Neutrophil (primary cell): ENCODE data around the gene PSRC1.

Source experiments
- H3K27ac ChIP-seq: fragments of 200-600 bp; sonication (generic); 2 replicates; pipeline ENCODE4 v1.5.1; 2016; ENCODE audit warnings: mild to moderate bottlenecking, moderate library complexity
- H3K27me3 ChIP-seq: fragments of 200-600 bp; sonication (generic); 2 replicates; pipeline ENCODE4 v1.6.0; 2016; ENCODE audit warnings: mild to moderate bottlenecking
- H3K36me3 ChIP-seq: fragments of 200-600 bp; sonication (generic); 2 replicates; pipeline ENCODE4 v1.5.1; 2017
- H3K4me1 ChIP-seq, 2 experiments: fragments of 200-600 bp in 1 of 2; sonication (generic) in 1 of 2; 1 replicate in 1 of 2; 2 replicates in 1 of 2; pipeline versions ENCODE4 v1.5.1 to v1.6.1; 2013 to 2016; ENCODE audit warnings: low read depth in 1 of 2, low read length in 1 of 2, mild to moderate bottlenecking in 1 of 2, moderate library complexity in 1 of 2; ENCODE audit not compliant: control insufficient read depth in 1 of 2, insufficient read depth in 1 of 2
- H3K4me3 ChIP-seq, 2 experiments: fragments of 200-600 bp in 1 of 2; sonication (generic) in 1 of 2; 1 replicate in 1 of 2; 2 replicates in 1 of 2; pipeline ENCODE4 v1.5.1; 2013 to 2016; ENCODE audit warnings: low read depth in 1 of 2, low read length in 1 of 2, mild to moderate bottlenecking in 1 of 2, moderate library complexity in 1 of 2
- H3K9me3 ChIP-seq: fragments of 200-600 bp; sonication (generic); 2 replicates; pipeline ENCODE4 v1.5.1; 2016
- CTCF ChIP-seq: fragments of 200-600 bp; sonication (generic); IDR thresholded peaks from 2 replicates; pipeline ENCODE4 v1.5.1; 2016; ENCODE audit warnings: antibody characterized with exemption

PSRC1 gene

GRCh38 chr1:109282952-109283747, at the start of gene PSRC1:
PSRC1 (minus strand) TSS chr1:109283145.
- no peaks in the 10 kb centered on the region for H3K9me3 ChIP-seq
- H3K27me3 ChIP-seq: no peaks in the 10 kb centered on the region
- peak; percentile 82 for TF ChIP-seq CTCF
- no peaks in the 10 kb centered on the region for H3K36me3 ChIP-seq
- H3K4me3 ChIP-seq: peak within 1 kb of the TSS; percentile 91 to 97
- H3K27ac ChIP-seq: peak within 1 kb of the TSS; percentile 88
- peaks cover 34 to 36% of the 10 kb centered on the region in 2 experiments for H3K4me1 ChIP-seq

GRCh38 chr1:109331113-109331512, 48.2 kb upstream of the PSRC1 start:
- Histone ChIP-seq H3K36me3 (peaks cover 84% of the 10 kb centered on the region), H3K9me3 (peaks cover 5% of the 10 kb centered on the region), H3K27ac (no peak overlapping the region), H3K27me3 (no peaks in the 10 kb centered on the region), H3K4me1 (no peaks in the 10 kb centered on the region), H3K4me3 (no peak overlapping the region)
- TF ChIP-seq CTCF: no peak

- Histone ChIP-seq H3K4me3 (no peak overlapping the region), H3K27ac (no peak overlapping the region), H3K4me1 (no peaks in the 10 kb centered on the region), H3K27me3 (no peaks in the 10 kb centered on the region), H3K36me3 (peaks cover 87% of the 10 kb centered on the region), H3K9me3 (peaks cover 5% of the 10 kb centered on the region)
- no peak for TF ChIP-seq CTCF
Measured at GRCh38 chr1:109327285-109327684, 44.3 kb upstream of the PSRC1 start.

GRCh38 chr1:109322974-109323373, 40.0 kb upstream of the PSRC1 start:
- H3K27ac ChIP-seq: no peak overlapping the region
- H3K27me3 ChIP-seq: no peaks in the 10 kb centered on the region
- H3K4me1 ChIP-seq: no peaks in the 10 kb centered on the region
- H3K36me3 ChIP-seq: peaks cover 98% of the 10 kb centered on the region
- no peaks in the 10 kb centered on the region for H3K9me3 ChIP-seq
- no peak overlapping the region for H3K4me3 ChIP-seq
- no peak for TF ChIP-seq CTCF

GRCh38 chr1:109319114-109319513, 36.2 kb upstream of the PSRC1 start:
- Histone ChIP-seq H3K27ac (no peak overlapping the region), H3K9me3 (no peaks in the 10 kb centered on the region), H3K4me3 (no peak overlapping the region), H3K4me1 (no peaks in the 10 kb centered on the region), H3K36me3 (peaks cover 100% of the 10 kb centered on the region), H3K27me3 (no peaks in the 10 kb centered on the region)
- TF ChIP-seq CTCF: no peak
